NCI-H2227 treated with DMSO at 0.1 percent for 48 hours (cell line): ENCODE results near the gene ANKS1B.

Experiments used
- DNase-seq: peaks from one replicate; lab custom pipeline; 2025; lab: John Stamatoyannopoulos, UW

Gene ANKS1B

GRCh38 chr12:98873776-98874175 lies 1111.0 kb downstream of the ANKS1B start:
- DNase-seq = peak; percentile 35

- peak; percentile 69 for DNase-seq
Measured at GRCh38 chr12:98870504-98870903, 1114.2 kb downstream of the ANKS1B start.

- DNase-seq = no peak
Measured at GRCh38 chr12:98869886-98870503, 1114.7 kb downstream of the ANKS1B start.

GRCh38 chr12:98868538-98868937 lies 1116.2 kb downstream of the ANKS1B start:
- DNase-seq = no peak

GRCh38 chr12:98868076-98868475 lies 1116.7 kb downstream of the ANKS1B start:
- no peak for DNase-seq

- no peak for DNase-seq
Measured at GRCh38 chr12:98864363-98864762, 1120.4 kb downstream of the ANKS1B start.

- peak; percentile 18 for DNase-seq
Measured at GRCh38 chr12:98863167-98863566, 1121.6 kb downstream of the ANKS1B start.

GRCh38 chr12:98861251-98861650 lies 1123.5 kb downstream of the ANKS1B start:
- no peak for DNase-seq

- DNase-seq = peak; percentile 38
Measured at GRCh38 chr12:98856897-98857540, 1127.7 kb downstream of the ANKS1B start.

GRCh38 chr12:98852181-98852580 lies 1132.6 kb downstream of the ANKS1B start:
- no peak for DNase-seq

- no peak for DNase-seq
Measured at GRCh38 chr12:98847242-98847641, 1137.5 kb downstream of the ANKS1B start.

GRCh38 chr12:98845957-98846356 lies 1138.8 kb downstream of the ANKS1B start:
- DNase-seq = no peak

GRCh38 chr12:98840325-98840724 lies 1144.4 kb downstream of the ANKS1B start:
- DNase-seq = no peak

- no peak for DNase-seq
Measured at GRCh38 chr12:98838231-98838647, 1146.5 kb downstream of the ANKS1B start.

GRCh38 chr12:98837134-98837752 lies 1147.5 kb downstream of the ANKS1B start:
- peak; percentile 77 for DNase-seq

- no peak for DNase-seq
Measured at GRCh38 chr12:98830657-98831056, 1154.1 kb downstream of the ANKS1B start.

GRCh38 chr12:98828802-98829600 lies 1155.7 kb downstream of the ANKS1B start:
- no peak for DNase-seq

- no peak for DNase-seq
Measured at GRCh38 chr12:98823012-98823411, 1161.7 kb downstream of the ANKS1B start.

- no peak for DNase-seq
Measured at GRCh38 chr12:98821866-98822265, 1162.9 kb downstream of the ANKS1B start.

GRCh38 chr12:98821232-98821631 lies 1163.5 kb downstream of the ANKS1B start:
- no peak for DNase-seq

GRCh38 chr12:98819821-98820404 lies 1164.8 kb downstream of the ANKS1B start:
- no peak for DNase-seq

- no peak for DNase-seq
Measured at GRCh38 chr12:98819071-98819470, 1165.7 kb downstream of the ANKS1B start.
